ENCODE results near the gene C11orf91. TPM values are rescaled to one million over a fixed set of nuclear protein-coding genes. Genes with fewer than 3 reads are reported as not detected.

Gene C11orf91
- total RNA-seq, 1 experiment from 2014 or later: 2.9 TPM

GRCh38 chr11:33689085-33689484, 11.5 kb downstream of the C11orf91 start:
- no peak for TF ChIP-seq CTCF (IDR thresholded peaks at IDR 0.05; ENCODE audit: unreplicated experiment)
- Mint-ChIP-seq H3K4me1 (ENCODE audit: insufficient read depth, unreplicated experiment) (peaks cover 52% of the 10 kb centered on the region), H3K9me3 (ENCODE audit: unreplicated experiment) (no peaks in the 10 kb centered on the region), H3K27me3 (ENCODE audit: insufficient read depth, unreplicated experiment) (no peaks in the 10 kb centered on the region), H3K27ac (ENCODE audit: low read depth, unreplicated experiment) (peak overlapping the region; percentile 96), H3K36me3 (ENCODE audit: insufficient read depth, unreplicated experiment) (peaks cover 9% of the 10 kb centered on the region), H3K4me3 (ENCODE audit: unreplicated experiment) (no peak overlapping the region)
- peak; percentile 57 for DNase-seq (ENCODE audit: unreplicated experiment)
- no TSS peak for BruUV-seq (replicated peaks)
- CTCF ChIA-PET: interaction anchor here (0.5 to 7.6 kb wide), 29 partner anchors 12 to 524 kb away, joined by 3 to 175 read pairs (median 4); no protein-coding TSS in a partner anchor
- intact Hi-C loops (cut with micrococcal nuclease): no loop called here
- POLR2A ChIA-PET: interaction anchor here (0.7 to 7.3 kb wide), 11 partner anchors 14 to 528 kb away, joined by 3 to 124 read pairs (median 6); partner anchors contain the start of genes C11orf91, CD59 and CSTF3

GRCh38 chr11:33687733-33688479, 12.7 kb downstream of the C11orf91 start:
- CTCF ChIA-PET: interaction anchor here (0.6 to 7.6 kb wide), 35 partner anchors 8 to 530 kb away, joined by 3 to 175 read pairs (median 4); no protein-coding TSS in a partner anchor
- POLR2A ChIA-PET: interaction anchor here (0.7 to 5.3 kb wide), 3 partner anchors 53 to 115 kb away, joined by 3 to 41 read pairs (median 4); no protein-coding TSS in a partner anchor
- intact Hi-C loops (cut with micrococcal nuclease): loop anchor here (1.0 kb wide), 3 partner anchors 145 to 522 kb away; no protein-coding TSS in a partner anchor
- TF ChIP-seq CTCF (IDR thresholded peaks at IDR 0.05; ENCODE audit: unreplicated experiment): peak; percentile 70
- peak; percentile 77 for DNase-seq (ENCODE audit: unreplicated experiment)
- Mint-ChIP-seq H3K4me1 (ENCODE audit: insufficient read depth, unreplicated experiment) (peaks cover 42% of the 10 kb centered on the region), H3K27me3 (ENCODE audit: insufficient read depth, unreplicated experiment) (no peaks in the 10 kb centered on the region), H3K4me3 (ENCODE audit: unreplicated experiment) (no peak overlapping the region), H3K27ac (ENCODE audit: low read depth, unreplicated experiment) (no peak overlapping the region), H3K36me3 (ENCODE audit: insufficient read depth, unreplicated experiment) (peaks cover 9% of the 10 kb centered on the region), H3K9me3 (ENCODE audit: unreplicated experiment) (no peaks in the 10 kb centered on the region)
- no TSS peak for BruUV-seq (replicated peaks)

- no peak overlapping the region for H3K27ac Mint-ChIP-seq (ENCODE audit: low read depth, unreplicated experiment)
- ChIA-PET CTCF (interaction anchor here (0.6 to 7.6 kb wide), 9 partner anchors 9 to 519 kb away, joined by 3 to 175 read pairs (median 9); no protein-coding TSS in a partner anchor), POLR2A (interaction anchor here (0.6 to 0.9 kb wide), 3 partner anchors 319 to 1203 kb away, joined by 3 read pairs; partner anchors contain the start of gene TCP11L1)
- H3K9me3 Mint-ChIP-seq (ENCODE audit: unreplicated experiment): peaks cover under 1% of the 10 kb centered on the region
- H3K4me1 Mint-ChIP-seq (ENCODE audit: insufficient read depth, unreplicated experiment): peaks cover 15% of the 10 kb centered on the region
- H3K27me3 Mint-ChIP-seq (ENCODE audit: insufficient read depth, unreplicated experiment): peaks cover 2% of the 10 kb centered on the region
- no peak overlapping the region for H3K4me3 Mint-ChIP-seq (ENCODE audit: unreplicated experiment)
- H3K36me3 Mint-ChIP-seq (ENCODE audit: insufficient read depth, unreplicated experiment): no peaks in the 10 kb centered on the region
- DNase-seq (ENCODE audit: unreplicated experiment): no peak
- intact Hi-C loops (cut with micrococcal nuclease): no loop called here
- TF ChIP-seq CTCF (IDR thresholded peaks at IDR 0.05; ENCODE audit: unreplicated experiment): no peak
- no TSS peak for BruUV-seq (replicated peaks)
Observed at GRCh38 chr11:33685082-33685481, 15.5 kb downstream of the C11orf91 start.

- intact Hi-C loops (cut with micrococcal nuclease): no loop called here
- no TSS peak for BruUV-seq (replicated peaks)
- Mint-ChIP-seq H3K27me3 (ENCODE audit: insufficient read depth, unreplicated experiment) (peaks cover 11% of the 10 kb centered on the region), H3K9me3 (ENCODE audit: unreplicated experiment) (peaks cover 8% of the 10 kb centered on the region), H3K4me1 (ENCODE audit: insufficient read depth, unreplicated experiment) (peaks cover 5% of the 10 kb centered on the region), H3K4me3 (ENCODE audit: unreplicated experiment) (no peak overlapping the region), H3K27ac (ENCODE audit: low read depth, unreplicated experiment) (no peak overlapping the region), H3K36me3 (ENCODE audit: insufficient read depth, unreplicated experiment) (no peaks in the 10 kb centered on the region)
- ChIA-PET CTCF (interaction anchor here (0.6 to 3.2 kb wide), 4 partner anchors 67 to 518 kb away, joined by 3 to 16 read pairs (median 8); no protein-coding TSS in a partner anchor), POLR2A (no interaction called here)
- no peak for DNase-seq (ENCODE audit: unreplicated experiment)
- no peak for TF ChIP-seq CTCF (IDR thresholded peaks at IDR 0.05; ENCODE audit: unreplicated experiment)
Observed at GRCh38 chr11:33684003-33684706, 16.5 kb downstream of the C11orf91 start.

All from MCF 10A (cell line).